IMR-90 (cell line): ENCODE data around the gene THAP2. TPM values are rescaled to one million over a fixed set of nuclear protein-coding genes. Genes with fewer than 3 reads are reported as not detected.
A peak's percentile ranks its signal among the peaks of the same experiment; 100 is the strongest.

Experiments used
- ATAC-seq: fragments of 200-7000 bp; cut with Tn5 transposase; 2 replicates; pipeline ENCODE4 v1.9.1; 2020; ENCODE audit warnings: low read depth, mild to moderate bottlenecking, moderate library complexity
- BruUV-seq: library from RNA; stranded (reverse); fragments of 400-500 nt; replicated peaks from 2 replicates; lab custom pipeline; 2021; lab: Mats Ljungman, UMichigan
- CTCF ChIA-PET: fragments of 300-600 bp; formaldehyde crosslinking; extraction: SDS; loops from one replicate; lab custom pipeline; 2021; ENCODE audit warnings: antibody characterized with exemption; lab: Yijun Ruan, JAX
- POLR2A ChIA-PET: fragments of 300-600 bp; sonication (Branson Sonifier 250); formaldehyde crosslinking; loops from one replicate; lab custom pipeline; 2022; ENCODE audit warnings: antibody characterized with exemption; ENCODE audit not compliant: unreplicated experiment; lab: Charles Lee
- DNase-seq: peaks from one replicate; pipeline ENCODE4 v3.0.0; 2013
- H2AFZ ChIP-seq: replicated peaks from 2 replicates; pipeline ENCODE3; 2013; ENCODE audit warnings: low read length, mild to moderate bottlenecking; ENCODE audit not compliant: poor library complexity
- H2AK5ac ChIP-seq: 2 replicates; pipeline ENCODE4 v1.6.1; 2013; ENCODE audit warnings: low read depth, low read length, inconsistent platforms
- H2AK9ac ChIP-seq: replicated peaks from 2 replicates; pipeline ENCODE3; 2013; ENCODE audit warnings: mild to moderate bottlenecking, low read depth, low read length, moderate library complexity; ENCODE audit not compliant: poor library complexity
- H2BK120ac ChIP-seq: 2 replicates; pipeline ENCODE4 v1.6.1; 2013; ENCODE audit warnings: low read depth, low read length, inconsistent platforms
- H2BK15ac ChIP-seq: 3 replicates; pipeline ENCODE4 v1.6.1; 2013; ENCODE audit warnings: low read depth, low read length, inconsistent platforms
- H2BK20ac ChIP-seq: 2 replicates; pipeline ENCODE4 v1.6.1; 2013; ENCODE audit warnings: low read depth, mild to moderate bottlenecking, inconsistent platforms, low read length, moderate library complexity
- H2BK5ac ChIP-seq: 2 replicates; pipeline ENCODE4 v1.6.1; 2013; ENCODE audit warnings: mild to moderate bottlenecking, low read depth, low read length, inconsistent platforms; ENCODE audit not compliant: poor library complexity, severe bottlenecking
- H3K14ac ChIP-seq: replicated peaks from 2 replicates; pipeline ENCODE4 v1.6.1; 2013; ENCODE audit warnings: low read depth, low read length, inconsistent platforms
- H3K18ac ChIP-seq: 2 replicates; pipeline ENCODE4 v1.6.1; 2013; ENCODE audit warnings: low read depth, low read length, control low read depth
- H3K23ac ChIP-seq: 2 replicates; pipeline ENCODE4 v1.6.1; 2013; ENCODE audit warnings: low read depth, low read length, inconsistent platforms
- H3K27ac ChIP-seq: 2 replicates; pipeline ENCODE4 v1.5.1; 2013; ENCODE audit warnings: mild to moderate bottlenecking, control low read depth, low read length; ENCODE audit not compliant: insufficient read depth
- H3K27me3 ChIP-seq: 2 replicates; pipeline ENCODE4 v1.6.1; 2013; ENCODE audit warnings: low read length; ENCODE audit not compliant: control insufficient read depth, insufficient read depth
- H3K36me3 ChIP-seq: 2 replicates; pipeline ENCODE4 v1.6.1; 2013; ENCODE audit warnings: low read length, mixed read lengths; ENCODE audit not compliant: control insufficient read depth, insufficient read depth
- H3K4ac ChIP-seq: 2 replicates; pipeline ENCODE4 v1.6.1; 2013; ENCODE audit warnings: low read depth, low read length, inconsistent platforms
- H3K4me1 ChIP-seq: 2 replicates; pipeline ENCODE4 v1.6.1; 2013; ENCODE audit warnings: low read length, mixed read lengths; ENCODE audit not compliant: control insufficient read depth, insufficient read depth
- H3K4me2 ChIP-seq: 2 replicates; pipeline ENCODE4 v1.6.1; 2013; ENCODE audit warnings: low read depth, mild to moderate bottlenecking, control low read depth, low read length, moderate library complexity
- H3K4me3 ChIP-seq: 2 replicates; pipeline ENCODE4 v1.5.1; 2013; ENCODE audit warnings: low read depth, mild to moderate bottlenecking, control low read depth, low read length, moderate library complexity; ENCODE audit not compliant: insufficient read depth
- H3K56ac ChIP-seq: 2 replicates; pipeline ENCODE4 v1.6.1; 2013; ENCODE audit warnings: low read length, inconsistent platforms; ENCODE audit not compliant: insufficient read depth; ENCODE audit errors: extremely low read depth
- H3K79me1 ChIP-seq, 2 experiments: 2 replicates each; pipeline ENCODE4 v1.6.1; 2013; ENCODE audit warnings: low read length in 2 of 2, inconsistent platforms in 1 of 2, low read depth in 1 of 2
- H3K9ac ChIP-seq: 2 replicates; pipeline ENCODE4 v1.6.1; 2013; ENCODE audit warnings: low read depth, low read length, control low read depth
- H3K9me1 ChIP-seq: 2 replicates; pipeline ENCODE4 v1.6.1; 2013; ENCODE audit warnings: low read length, inconsistent platforms; ENCODE audit not compliant: insufficient read depth
- H3K9me3 ChIP-seq: 2 replicates; pipeline ENCODE4 v1.6.1; 2013; ENCODE audit warnings: low read length; ENCODE audit not compliant: control insufficient read depth, insufficient read depth
- H4K20me1 ChIP-seq: 2 replicates; pipeline ENCODE4 v1.6.1; 2013; ENCODE audit warnings: low read length, inconsistent platforms; ENCODE audit not compliant: insufficient read depth
- H4K5ac ChIP-seq: 2 replicates; pipeline ENCODE4 v1.6.1; 2013; ENCODE audit warnings: mild to moderate bottlenecking, low read depth, low read length, control low read depth
- H4K8ac ChIP-seq, 2 experiments: 2 replicates each; pipeline ENCODE4 v1.6.1; 2013; ENCODE audit warnings: low read depth in 2 of 2, low read length in 2 of 2, control low read depth in 1 of 2, inconsistent platforms in 1 of 2
- H4K91ac ChIP-seq: 2 replicates; pipeline ENCODE4 v1.6.1; 2013; ENCODE audit warnings: low read depth, low read length, inconsistent platforms; ENCODE audit not compliant: insufficient read depth
- CHD1 ChIP-seq: IDR thresholded peaks from 2 replicates; pipeline ENCODE4 v1.6.1; 2012; ENCODE audit warnings: low read depth, low read length, improper control_type of control experiment
- FOS ChIP-seq: fragments of 150-350 bp; IDR thresholded peaks from 2 replicates; pipeline ENCODE4 v1.6.1; 2016; ENCODE audit warnings: low read depth, low read length
- MAFK ChIP-seq: IDR thresholded peaks from 2 replicates; pipeline ENCODE4 v1.6.1; 2012; ENCODE audit warnings: low read depth, low read length, improper control_type of control experiment
- MXI1 ChIP-seq: IDR thresholded peaks from 2 replicates; pipeline ENCODE4 v1.6.1; 2012; ENCODE audit warnings: low read depth, mild to moderate bottlenecking, low read length, moderate library complexity, borderline replicate concordance
- POLR2A ChIP-seq: IDR thresholded peaks from 2 replicates; pipeline ENCODE4 v1.6.1; 2012; ENCODE audit warnings: mild to moderate bottlenecking, low read depth, low read length
- RAD21 ChIP-seq: IDR thresholded peaks from 2 replicates; pipeline ENCODE4 v1.6.1; 2012; ENCODE audit warnings: low read length, improper control_type of control experiment
- RCOR1 ChIP-seq: IDR thresholded peaks from 2 replicates; pipeline ENCODE4 v1.6.1; 2012; ENCODE audit warnings: mild to moderate bottlenecking, low read length, improper control_type of control experiment; ENCODE audit not compliant: insufficient replicate concordance
- RFX5 ChIP-seq: IDR thresholded peaks from 2 replicates; pipeline ENCODE4 v1.8.0; 2012; ENCODE audit warnings: low read depth, mild to moderate bottlenecking, low read length, moderate library complexity
- SMC3 ChIP-seq: fragments of 150-350 bp; IDR thresholded peaks from 2 replicates; pipeline ENCODE4 v1.6.1; 2016; ENCODE audit warnings: low read depth, mild to moderate bottlenecking, antibody characterized with exemption, low read length, moderate library complexity
- WGBS, 2 experiments: methylation state at CpG; one replicate each; pipeline versions ENCODE4 v1.1.5 to v1.1.7; 2013; ENCODE audit warnings: missing lambda C conversion rate in 2 of 2; ENCODE audit not compliant: insufficient read length in 1 of 2; ENCODE audit errors: extremely low coverage in 2 of 2; 5-methylcytosine and 5-hydroxymethylcytosine counted together
- dilution Hi-C: fragments of 300-500 bp; cut with HindIII; formaldehyde crosslinking; loops from one replicate; pipeline ENCODE4 v1.14.3; 2018; ENCODE audit warnings: low sequenced_read_pairs; ENCODE audit not compliant: unreplicated experiment
- in situ Hi-C: fragments of 300-500 bp; cut with MboI; formaldehyde crosslinking; loops from 3 replicates; pipeline ENCODE4 v1.14.3; 2019; ENCODE audit warnings: low sequenced_read_pairs, inconsistent platforms, mixed read lengths
- intact Hi-C: fragments of 100-400 bp; cut with micrococcal nuclease; formaldehyde crosslinking; loops from 2 replicates; pipeline ENCODE4 v1.10.0; 2022
- polyA plus RNA-seq, 3 experiments: library from polyadenylated mRNA; depleted of rRNA; stranded (reverse); fragments of >200 nt; gene quantifications; 2 replicates each; pipeline ENCODE4 v1.2.3, GENCODE V29; 2012; ENCODE audit warnings: low replicate concordance in 1 of 3
- total RNA-seq: library from RNA; depleted of rRNA; stranded (reverse); fragments of >200 nt; gene quantifications from 2 replicates; pipeline ENCODE4 v1.2.3, GENCODE V29; 2012
- TF ChIP-seq, protein P1 (sequence below): conservative IDR thresholded peaks from 2 replicates; pipeline ENCODE4 v1.5.1; 2012; ENCODE audit warnings: mild to moderate bottlenecking, low read depth, low read length, improper control_type of control experiment
- TF ChIP-seq, protein P2 (sequence below): fragments of 150-350 bp; IDR thresholded peaks from 2 replicates; pipeline ENCODE4 v1.6.1; 2016; ENCODE audit warnings: low read depth, mild to moderate bottlenecking, low read length, moderate library complexity, borderline replicate concordance
- TF ChIP-seq, protein P3 (sequence below): fragments of 150-350 bp; IDR thresholded peaks from 2 replicates; pipeline ENCODE4 v1.6.1; 2017; ENCODE audit warnings: mild to moderate bottlenecking, antibody characterized with exemption, low read length, low read depth

Gene THAP2
- total and polyA plus RNA-seq, 2 of the 4 experiments (the other 2 are of a cell fraction): 1.4 to 2.5 TPM

DNA sequence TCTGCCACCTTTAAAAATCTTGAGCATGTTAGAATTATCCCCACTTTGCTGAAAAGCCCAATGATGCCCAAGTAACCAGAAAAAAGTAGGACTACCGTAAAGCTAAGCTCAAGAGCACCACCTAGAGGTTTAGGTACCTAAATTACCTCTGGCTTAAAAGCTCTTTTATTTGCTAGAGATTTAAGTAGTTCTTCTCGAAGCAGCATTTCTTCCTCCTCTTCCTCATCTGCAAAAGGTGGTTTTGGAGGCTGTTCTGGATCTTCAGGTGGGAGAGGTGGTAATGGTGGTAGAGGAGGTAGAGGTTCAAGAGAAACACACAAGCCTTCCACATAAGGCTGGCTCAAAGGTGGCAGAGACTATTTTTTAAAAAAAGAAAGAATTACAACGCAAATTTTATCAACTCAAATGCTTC lies 27.4 kb upstream of the THAP2 start:
- Histone ChIP-seq H3K79me1 (peaks cover 31 to 35% of the 10 kb centered on the region in 2 experiments), H3K4me3 (no peak overlapping the region), H3K9ac (no peak overlapping the region), H4K5ac (peak overlapping the region; percentile 80; the same call in 1 of the 2 replicates), H3K27me3 (no peaks in the 10 kb centered on the region), H2AFZ (no peak overlapping the region), H2BK15ac (no peak overlapping the region), H2AK5ac (no peak overlapping the region), H4K8ac (no peak overlapping the region), H2AK9ac (no peak overlapping the region), H3K56ac (no peak overlapping the region), H4K20me1 (peaks cover 20% of the 10 kb centered on the region; the same call in 1 of the 2 replicates), H2BK20ac (no peak overlapping the region), H3K18ac (no peak overlapping the region), H3K27ac (no peak overlapping the region), H3K36me3 (peaks cover 46% of the 10 kb centered on the region), H3K23ac (no peak overlapping the region), H3K14ac (no peak overlapping the region), H3K4me1 (no peaks in the 10 kb centered on the region), H2BK120ac (no peak overlapping the region), H3K9me1 (peaks cover 8% of the 10 kb centered on the region; the same call in 1 of the 2 replicates), H3K4ac (no peak overlapping the region), H3K4me2 (no peak overlapping the region), H4K91ac (no peak overlapping the region), H3K9me3 (no peaks in the 10 kb centered on the region), H2BK5ac (no peak overlapping the region)
- ATAC-seq (peak; percentile 54; the same call in 1 of the 2 replicates), DNase-seq (peak; percentile 72)
- intact Hi-C loops: loop anchor here (5.0 kb wide), 1 partner anchor 111 kb away; no protein-coding TSS in a partner anchor
- TF ChIP-seq, protein P1, sequence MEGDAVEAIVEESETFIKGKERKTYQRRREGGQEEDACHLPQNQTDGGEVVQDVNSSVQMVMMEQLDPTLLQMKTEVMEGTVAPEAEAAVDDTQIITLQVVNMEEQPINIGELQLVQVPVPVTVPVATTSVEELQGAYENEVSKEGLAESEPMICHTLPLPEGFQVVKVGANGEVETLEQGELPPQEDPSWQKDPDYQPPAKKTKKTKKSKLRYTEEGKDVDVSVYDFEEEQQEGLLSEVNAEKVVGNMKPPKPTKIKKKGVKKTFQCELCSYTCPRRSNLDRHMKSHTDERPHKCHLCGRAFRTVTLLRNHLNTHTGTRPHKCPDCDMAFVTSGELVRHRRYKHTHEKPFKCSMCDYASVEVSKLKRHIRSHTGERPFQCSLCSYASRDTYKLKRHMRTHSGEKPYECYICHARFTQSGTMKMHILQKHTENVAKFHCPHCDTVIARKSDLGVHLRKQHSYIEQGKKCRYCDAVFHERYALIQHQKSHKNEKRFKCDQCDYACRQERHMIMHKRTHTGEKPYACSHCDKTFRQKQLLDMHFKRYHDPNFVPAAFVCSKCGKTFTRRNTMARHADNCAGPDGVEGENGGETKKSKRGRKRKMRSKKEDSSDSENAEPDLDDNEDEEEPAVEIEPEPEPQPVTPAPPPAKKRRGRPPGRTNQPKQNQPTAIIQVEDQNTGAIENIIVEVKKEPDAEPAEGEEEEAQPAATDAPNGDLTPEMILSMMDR: peak; percentile 57
- TF ChIP-seq RCOR1 (no peak), POLR2A (no peak), SMC3 (peak; percentile 37; the same call in 1 of the 2 replicates), MXI1 (no peak), FOS (no peak), MAFK (no peak), RFX5 (no peak), RAD21 (peak; percentile 38), CHD1 (no peak)
- TF ChIP-seq, protein P2, sequence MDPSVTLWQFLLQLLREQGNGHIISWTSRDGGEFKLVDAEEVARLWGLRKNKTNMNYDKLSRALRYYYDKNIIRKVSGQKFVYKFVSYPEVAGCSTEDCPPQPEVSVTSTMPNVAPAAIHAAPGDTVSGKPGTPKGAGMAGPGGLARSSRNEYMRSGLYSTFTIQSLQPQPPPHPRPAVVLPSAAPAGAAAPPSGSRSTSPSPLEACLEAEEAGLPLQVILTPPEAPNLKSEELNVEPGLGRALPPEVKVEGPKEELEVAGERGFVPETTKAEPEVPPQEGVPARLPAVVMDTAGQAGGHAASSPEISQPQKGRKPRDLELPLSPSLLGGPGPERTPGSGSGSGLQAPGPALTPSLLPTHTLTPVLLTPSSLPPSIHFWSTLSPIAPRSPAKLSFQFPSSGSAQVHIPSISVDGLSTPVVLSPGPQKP: no peak
- TF ChIP-seq, protein P3, sequence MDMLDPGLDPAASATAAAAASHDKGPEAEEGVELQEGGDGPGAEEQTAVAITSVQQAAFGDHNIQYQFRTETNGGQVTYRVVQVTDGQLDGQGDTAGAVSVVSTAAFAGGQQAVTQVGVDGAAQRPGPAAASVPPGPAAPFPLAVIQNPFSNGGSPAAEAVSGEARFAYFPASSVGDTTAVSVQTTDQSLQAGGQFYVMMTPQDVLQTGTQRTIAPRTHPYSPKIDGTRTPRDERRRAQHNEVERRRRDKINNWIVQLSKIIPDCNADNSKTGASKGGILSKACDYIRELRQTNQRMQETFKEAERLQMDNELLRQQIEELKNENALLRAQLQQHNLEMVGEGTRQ: no peak
- dilution Hi-C loops: no loop called here
- in situ Hi-C loops: no loop called here
- CTCF ChIA-PET: interaction anchor here (1.0 to 1.8 kb wide), 6 partner anchors 9 to 221 kb away, joined by 3 to 11 read pairs (median 4); no protein-coding TSS in a partner anchor
- whole genome bisulfite sequencing, 2 experiments: no CpG with 5 or more reads among the region's 3 CpGs
- BruUV-seq: no TSS peak
- POLR2A ChIA-PET: no interaction called here
